ENCODE data around the gene TLE2.

DNA sequence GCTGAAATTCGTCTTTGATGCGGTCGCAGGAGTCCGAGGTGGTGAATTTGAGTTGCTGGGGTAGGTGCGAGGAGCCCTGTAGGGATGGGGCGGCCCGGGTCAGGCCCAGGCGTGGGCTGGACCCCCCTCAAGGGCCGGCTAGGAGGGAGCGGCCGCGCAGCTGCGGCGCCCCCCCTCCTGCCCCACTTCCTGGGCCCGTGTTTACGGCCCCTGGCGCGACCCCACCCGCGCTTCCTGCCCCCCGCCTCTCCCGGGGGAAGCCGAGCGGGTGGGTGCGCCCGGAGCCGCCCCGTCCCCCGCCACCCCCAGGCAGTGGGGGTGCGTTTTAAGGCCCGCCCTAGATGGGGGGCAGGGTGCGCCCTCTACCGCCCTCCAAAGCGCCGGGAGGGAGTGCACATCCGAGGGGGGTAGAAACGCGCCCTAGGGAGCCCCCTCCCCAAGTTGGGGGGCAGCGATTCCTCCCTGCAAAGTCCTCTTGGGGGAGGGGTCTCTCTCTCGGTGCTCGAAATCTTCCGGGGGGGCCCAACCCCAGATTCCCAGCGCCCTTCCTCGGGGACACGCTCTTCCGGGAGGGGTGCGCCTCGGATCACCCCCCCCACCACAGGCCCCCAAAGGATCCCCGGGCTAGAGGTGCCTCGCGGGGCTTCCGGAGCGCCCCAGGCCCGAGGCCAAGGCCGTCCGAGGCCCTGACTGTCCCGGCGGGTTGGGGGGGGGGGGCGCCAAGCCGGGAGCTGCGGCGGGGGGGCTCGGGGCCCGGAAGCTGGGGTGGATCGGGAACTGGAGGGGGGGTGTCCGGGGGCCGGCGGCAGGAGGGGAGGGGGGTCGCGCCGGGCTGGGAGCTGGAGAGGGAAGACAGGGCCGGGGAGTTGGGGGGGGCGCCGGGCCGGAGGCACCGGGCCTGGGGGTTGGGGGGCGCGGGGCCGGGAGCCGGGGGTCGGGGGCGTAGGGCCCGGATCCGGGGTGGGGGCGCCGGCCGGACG lies 32.4 kb upstream of the TLE2 start:
- TF ChIP-seq EZH2phosphoT487 (IDR thresholded peaks at IDR 0.05; ENCODE audit: borderline replicate concordance, low read length) = no peak
- peak; percentile 26; the same call in 1 of the 2 replicates for TF ChIP-seq CTCF (conservative IDR thresholded peaks at IDR 0.05; ENCODE audit: low read depth, low read length)
